ENCODE data around the gene PLEKHF1.

PLEKHF1 gene

DNA sequence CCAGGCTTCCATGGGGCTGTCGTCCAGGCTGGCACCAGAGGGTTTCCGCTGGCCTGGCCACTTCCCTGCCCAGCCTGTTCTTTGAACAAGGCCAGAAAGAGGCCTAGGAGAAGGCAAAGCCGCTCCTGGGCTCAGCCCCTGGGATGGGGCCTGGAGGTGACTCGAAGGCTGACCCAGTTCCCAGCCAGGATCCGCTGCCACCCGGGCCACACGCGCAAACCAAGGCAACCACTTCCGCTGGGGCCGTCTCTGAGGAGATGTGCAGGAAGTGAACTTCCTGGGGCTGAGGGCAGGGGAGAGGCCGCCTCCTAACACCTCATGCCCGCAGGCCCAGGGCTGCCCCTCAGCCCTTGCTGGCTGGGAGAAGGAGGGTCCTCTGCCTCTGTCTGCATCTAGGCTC lies 15.2 kb downstream of the PLEKHF1 start:
- DNase-seq: peak; percentile 84

DNA sequence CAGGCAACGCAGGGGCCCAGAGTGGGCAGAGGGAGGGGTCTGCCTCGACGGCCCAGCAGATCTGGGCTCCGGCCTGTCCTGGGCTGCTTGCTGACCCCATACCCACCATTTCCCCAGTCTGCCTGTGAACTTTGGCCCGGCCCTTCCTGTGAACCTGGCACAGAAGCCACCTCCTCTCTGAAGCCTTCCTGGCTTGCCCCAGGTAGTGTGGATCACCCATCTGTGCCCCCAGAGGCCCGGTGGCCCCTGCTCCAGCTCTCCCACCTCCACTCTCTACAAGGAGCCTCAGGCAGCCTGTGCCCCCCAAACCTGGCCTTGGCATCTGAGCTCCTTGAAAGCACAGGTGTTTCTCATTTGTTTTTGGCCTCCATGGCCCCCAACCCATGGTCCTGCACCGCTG lies 15.7 kb downstream of the PLEKHF1 start:
- DNase-seq: no peak

DNA sequence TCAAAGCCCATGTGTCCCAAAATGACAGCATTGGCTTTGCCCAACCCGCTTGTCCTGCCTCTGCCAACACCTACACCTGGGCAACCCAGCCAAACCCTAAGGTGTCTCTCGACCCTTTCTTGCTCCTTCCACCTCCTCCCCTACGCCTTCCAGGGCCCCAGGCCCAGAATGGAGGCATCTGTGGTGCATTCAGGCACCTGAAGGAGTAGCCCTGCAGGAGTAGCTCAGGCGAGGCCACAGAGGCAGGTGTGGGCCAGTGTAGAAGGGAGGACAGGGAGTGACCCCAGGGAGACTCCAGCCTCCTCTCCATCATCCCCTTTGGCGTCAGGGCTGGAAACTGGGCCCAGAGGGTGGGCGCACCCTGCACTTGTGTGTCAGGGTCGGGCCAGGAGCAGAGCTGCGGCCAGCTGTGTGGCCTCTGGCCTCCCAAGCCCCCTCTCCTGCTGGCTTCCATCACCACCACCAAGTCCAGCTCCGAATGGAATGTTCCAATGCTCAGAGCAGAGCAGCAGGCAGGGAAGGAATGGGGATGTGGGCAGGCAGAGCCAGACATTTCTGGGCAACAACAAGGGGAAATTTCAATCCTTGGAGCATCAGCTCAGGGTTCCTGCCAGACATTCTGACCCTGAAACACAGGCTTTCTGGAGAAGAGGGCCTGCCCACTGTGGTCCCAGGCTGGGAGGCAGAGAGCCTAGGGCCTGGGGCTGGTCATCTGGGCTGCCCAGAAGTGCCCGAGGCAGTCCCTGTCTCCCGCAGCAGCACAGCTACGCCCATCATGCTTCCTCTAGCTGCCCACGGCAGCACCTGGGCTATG lies 16.4 kb downstream of the PLEKHF1 start:
- DNase-seq: no peak

DNA sequence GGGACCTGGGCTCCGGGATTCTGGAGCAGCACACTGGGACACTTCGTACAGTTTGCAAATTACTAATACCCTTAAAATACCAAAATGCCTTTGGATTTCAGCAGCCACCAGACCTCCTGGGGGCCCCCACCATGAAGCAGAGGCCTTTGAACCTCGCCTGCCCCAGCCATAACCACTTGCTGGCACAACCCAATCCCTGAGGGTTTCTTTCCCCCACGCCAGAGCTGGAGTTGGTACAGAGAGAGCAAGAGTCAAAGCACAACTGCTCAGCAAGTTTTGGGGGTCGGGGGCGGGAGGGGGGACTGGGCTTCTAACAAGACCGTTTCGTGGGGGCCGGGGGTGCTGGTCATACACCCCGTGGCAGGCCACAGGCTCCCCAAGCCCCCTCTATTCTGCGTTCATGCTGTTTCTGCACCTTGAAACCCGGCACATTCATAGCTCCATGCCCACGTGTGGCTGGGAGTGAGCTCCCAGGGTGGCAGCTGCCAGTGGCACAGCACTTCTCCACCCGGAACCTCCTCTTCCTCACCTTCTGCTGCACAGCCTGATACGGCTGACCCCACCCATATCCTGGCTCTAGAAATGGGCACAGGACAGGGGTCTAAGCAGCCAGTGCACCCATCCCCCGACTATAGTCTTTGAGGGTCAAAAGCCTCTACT lies 17.1 kb downstream of the PLEKHF1 start:
- no peak for DNase-seq

DNA sequence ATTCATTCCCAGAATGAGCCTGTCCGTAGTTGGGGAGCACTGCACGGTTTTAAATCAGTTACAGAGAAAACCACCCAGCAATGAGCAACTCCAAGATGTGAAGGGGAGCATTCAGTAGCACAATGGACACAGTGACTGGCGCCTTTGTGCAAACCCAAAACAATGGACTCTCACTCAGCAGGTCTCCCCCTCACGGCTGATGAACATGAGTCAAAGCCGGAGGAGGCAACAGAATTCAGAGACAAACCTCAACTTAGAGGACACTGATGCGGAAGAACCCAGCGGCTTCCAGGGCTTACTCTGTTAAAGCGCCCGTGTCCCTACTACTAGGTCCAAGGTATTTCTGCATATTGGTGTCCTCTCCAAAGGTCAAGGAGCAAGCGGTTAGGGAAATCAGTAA lies 17.7 kb downstream of the PLEKHF1 start:
- DNase-seq: no peak

DNA sequence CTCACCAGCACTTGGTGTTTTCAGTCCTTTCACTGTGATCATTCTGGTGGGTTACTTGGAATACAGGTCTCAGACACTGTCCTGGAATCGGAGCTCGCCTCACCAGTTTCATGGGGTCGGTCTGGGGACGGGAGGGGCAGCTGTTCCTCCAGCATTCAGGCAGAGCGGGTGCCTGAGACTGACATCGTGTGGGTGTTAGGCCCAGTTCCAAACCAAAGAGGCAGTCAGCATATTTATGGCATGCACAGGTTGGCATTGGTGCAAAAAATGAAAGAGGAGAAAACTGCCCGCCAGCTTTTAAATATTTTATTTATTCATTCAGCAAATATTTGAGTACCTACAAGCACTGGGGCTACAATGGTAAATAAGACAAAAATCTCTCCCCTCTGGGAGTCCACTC lies 20.1 kb downstream of the PLEKHF1 start:
- DNase-seq: no peak

DNA sequence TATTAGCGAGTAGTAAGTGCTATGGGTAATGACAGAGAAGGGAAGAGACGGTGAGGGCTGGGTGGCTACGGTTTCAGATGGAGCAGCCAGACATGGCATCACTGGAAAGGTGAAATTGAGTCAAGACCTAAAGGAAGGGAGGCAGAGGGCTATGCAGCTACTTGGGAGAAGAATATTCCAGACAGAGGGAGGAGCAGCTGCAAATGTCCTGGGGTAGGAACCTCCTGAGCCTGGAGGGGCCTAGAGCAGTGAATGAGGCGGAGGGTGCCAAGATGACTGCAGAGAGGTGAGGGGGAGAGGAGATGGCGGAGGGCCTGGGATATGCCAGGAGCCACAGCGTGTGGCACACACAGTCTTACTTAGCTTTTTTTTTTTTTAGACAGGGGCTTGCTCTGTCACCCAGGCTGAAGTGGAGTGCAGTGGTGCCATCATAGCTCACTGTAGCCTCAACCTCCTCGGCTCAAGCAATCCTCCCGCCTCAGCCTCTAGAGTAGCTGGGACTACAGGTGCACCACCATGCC lies 21.1 kb downstream of the PLEKHF1 start:
- DNase-seq: no peak

DNA sequence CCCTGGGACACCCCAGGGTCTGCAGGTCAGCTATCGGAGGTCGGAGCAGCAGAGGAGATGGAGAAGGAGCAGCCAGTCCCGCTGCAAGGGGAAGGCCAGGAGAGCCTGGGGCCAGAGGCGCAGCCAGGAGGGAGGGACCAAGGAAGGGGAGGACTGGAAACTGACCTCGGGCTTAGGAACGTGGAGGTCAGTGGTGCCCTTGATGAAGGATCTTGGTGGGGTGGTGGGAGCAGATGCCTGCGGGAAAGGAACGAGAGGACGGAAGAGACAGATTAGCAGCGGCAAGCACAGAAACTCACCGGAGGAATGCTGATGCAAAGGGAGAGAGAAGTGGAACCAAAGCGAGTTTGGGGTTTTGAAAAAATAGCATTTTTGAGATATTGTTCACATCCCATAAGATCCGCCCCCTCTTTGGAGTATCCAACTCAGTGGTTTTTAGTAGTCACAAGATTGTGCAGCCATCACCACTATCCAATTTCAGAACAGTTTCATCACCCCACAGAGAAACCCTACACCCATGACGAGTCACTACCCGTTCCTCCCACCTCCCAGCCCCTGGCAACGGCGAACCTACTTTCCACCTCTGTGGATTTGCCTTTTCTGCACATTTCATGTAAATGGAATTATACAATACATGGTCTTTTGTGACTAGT lies 22.1 kb downstream of the PLEKHF1 start:
- DNase-seq: no peak

DNA sequence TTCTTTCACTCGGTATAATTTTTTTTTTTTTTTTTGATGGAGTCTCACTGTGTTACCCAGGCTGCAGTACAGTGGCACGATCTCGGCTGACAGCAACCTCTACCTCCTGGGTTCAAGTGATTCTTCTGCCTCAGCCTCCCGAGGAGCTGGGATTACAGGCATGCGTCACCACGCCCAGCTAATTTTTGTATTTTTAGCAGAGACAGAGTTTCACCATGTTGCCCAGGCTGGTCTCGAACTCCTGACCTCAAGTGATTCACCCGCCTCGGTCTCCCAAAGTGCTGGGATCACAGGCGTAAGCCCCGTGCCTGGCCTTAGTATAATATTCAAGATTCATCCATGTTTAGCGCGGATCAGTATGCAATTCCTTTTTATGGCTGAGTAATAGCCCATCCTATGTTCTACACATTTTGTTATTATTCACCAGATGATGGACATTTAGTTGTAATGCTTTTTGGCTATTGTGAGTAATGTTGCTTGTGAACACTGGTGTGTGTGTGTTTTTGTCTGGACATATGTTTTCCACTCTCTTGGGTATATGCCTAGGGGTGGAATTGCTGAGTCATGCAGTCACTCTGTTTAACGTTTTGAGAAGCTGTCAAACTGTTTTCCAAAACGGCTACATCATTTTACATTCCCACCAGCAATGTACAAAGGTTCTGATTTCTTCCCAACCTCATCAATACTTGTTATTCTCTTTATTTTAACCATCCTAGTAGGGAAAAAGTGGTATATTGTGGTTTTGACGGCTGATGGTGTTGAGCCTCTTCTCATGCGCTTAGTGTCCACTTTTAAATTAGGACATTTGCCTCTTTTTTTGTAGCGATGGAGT lies 22.9 kb downstream of the PLEKHF1 start:
- no peak for DNase-seq

DNA sequence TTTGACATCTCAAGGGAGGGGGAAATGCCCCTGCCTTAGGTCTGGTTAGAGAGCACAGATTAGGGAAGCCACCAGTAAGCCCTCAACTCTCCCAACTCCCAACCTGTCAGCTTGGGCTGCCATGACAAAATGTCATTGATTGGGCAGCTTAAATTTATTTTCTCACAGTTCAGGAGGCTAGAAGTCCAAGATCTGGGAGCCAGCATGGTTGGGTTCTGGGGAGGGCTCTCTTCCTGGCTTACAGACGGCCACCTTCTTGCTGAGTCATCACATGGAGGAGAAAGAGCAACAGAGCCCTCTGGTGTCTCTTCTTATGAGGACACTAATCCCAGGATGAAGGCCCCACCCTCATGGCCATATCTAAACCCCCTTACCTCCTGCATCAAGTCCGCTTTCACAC lies 25.6 kb downstream of the PLEKHF1 start:
- peak; percentile 80 for DNase-seq

DNA sequence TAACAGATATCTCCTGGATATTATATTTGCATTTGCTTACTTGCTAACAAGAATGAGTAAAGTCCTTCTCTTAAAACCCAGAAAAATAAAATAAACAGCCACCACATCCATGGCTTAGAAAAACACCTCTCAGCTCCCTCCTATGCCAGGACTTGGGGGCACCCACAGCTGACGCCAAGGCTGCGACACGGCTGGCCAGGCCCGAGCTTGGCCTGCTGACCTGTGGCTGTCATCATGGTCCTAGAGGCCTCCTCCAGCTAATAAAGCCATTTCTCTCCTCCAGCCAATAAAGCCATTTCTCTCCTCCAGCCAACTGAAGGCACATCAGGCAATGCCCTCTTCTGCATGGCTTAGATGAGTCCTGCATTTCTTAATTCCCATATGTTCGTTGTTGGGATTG lies 28.9 kb downstream of the PLEKHF1 start:
- no peak for DNase-seq

DNA sequence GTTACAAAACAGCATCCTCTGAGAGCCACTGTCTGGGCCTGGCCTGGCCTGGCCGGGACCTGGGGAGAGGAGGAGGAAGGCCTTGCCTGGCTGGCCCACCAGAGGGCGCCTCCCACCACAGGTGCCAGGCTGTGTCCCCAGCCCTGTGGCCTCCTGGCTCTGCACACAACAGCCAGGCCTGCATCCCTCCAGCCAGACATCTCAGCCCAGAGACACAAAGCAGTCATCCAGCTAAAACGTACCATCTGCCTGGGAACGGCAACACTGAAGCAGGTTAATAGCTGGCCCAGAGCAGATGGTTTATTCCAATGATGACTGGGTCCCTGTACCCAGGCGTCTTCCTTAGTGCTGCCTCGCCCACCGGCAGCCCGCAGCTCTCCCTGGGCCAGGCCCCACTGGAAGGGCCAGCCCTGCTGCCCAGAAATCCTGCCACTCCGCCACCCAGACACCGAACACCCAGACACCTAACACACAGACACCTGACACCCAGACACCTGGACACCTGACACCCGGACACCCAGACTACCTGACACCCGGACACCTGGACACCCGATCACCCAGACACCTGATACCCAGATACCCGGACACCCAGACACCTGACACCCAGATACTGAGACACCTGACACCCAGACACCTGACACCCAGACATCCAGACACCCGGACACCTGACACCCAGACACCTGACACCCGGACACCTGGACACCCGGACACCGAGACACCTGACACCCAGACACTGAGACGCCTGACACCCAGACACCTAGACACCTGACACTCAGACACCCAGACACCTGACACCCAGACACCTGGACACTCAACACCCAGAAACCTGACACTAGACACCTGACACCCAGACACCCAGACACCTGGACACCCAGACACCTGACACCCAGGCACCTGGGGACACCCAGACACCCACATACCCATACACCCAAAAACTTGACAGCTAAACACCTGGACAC lies 29.7 kb downstream of the PLEKHF1 start:
- DNase-seq: peak; percentile 83

DNA sequence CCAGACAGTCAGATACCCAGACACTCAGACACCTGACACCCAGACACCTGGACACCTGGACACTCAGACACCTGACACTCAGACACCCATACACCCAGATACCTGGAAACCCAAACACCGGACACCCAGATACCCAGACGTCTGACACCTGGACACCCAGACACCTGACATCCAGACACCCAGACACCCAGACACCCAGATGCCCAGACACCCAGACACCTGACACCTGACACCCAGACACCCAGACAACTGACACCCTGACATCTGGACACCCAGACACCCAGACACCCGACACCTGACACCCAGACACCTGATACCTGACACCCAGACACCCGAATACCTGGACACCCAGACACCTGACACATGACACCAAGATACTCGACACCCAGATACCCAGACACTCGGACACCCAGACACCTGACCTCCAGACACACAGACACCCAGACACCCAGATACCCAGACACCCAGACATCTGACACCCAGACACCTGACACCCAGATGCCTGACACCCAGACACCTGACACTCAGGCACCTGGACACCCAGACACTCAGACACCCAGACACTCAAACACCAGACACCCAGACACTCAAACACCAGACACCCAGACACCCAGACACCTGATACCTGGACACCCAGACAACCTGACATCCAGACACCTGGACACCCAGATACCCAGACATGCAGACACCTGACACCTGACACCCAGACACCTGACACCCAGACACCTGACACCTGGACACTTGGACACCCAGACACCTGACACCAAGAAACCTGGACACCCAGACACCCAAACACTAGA lies 30.7 kb downstream of the PLEKHF1 start:
- DNase-seq: peak; percentile 16

DNA sequence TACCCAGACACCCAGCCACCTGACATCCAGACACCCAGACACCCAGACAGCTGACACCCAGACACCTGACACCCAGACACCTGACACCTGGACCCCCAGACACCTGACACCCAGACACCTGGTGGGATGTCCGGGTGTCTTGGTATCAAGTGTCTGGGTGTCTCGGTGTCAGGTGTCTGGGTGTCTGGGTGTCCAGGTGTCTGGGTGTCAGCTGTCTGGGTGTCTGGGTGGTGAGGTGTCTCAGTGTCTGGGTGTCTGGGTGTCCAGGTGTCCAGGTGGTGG lies 31.2 kb downstream of the PLEKHF1 start:
- no peak for DNase-seq

DNA sequence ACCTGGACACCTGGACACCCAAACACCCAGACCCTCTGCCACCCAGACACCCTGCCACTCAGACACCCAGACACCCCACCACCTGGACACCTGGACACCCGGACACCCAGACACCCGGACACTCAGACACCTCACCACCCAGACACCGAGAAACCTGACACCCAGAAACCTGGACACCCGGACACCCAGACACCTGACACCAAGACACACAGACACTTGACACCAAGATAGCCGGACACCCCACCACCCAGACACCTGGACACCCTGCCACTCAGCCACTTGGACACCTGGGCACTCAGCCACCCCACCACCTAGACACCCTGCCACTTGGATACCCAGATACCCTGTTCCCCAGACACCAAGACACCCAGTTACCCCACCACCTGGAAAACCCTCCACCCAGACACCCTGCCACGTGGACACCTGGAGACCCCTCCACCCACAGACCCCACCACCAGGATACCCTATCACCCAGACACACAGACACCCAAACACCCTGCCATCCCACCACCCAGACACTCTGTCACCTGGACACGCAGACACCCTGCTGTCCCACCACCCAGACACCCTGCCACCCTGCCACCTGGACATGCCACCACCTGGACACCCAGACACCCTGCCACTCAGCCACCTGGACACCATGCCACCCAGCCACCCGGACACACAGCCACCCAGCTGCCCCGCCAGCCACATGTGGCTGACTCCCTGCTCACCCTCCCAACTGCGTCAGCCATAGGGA lies 32.4 kb downstream of the PLEKHF1 start:
- DNase-seq: no peak

DNA sequence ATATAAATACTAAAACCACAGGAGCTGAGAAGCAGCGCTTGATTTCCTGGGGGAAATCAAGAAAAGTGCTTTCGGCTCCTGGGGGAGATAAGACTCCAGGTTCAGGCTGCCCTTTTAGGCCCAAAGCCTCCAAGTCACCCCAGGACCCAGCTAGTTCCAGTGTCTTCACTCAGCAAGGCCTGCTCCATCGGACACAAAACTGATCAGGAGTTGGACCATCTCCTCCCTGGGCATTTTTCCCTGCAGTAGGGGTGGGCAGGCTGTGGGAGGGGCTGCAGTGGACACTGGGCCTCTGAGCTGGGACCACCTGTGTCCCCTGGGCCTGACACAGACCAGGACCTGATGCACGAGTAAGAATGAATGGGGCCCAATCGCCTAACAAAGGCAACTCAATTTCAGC lies 34.6 kb downstream of the PLEKHF1 start:
- DNase-seq: no peak

DNA sequence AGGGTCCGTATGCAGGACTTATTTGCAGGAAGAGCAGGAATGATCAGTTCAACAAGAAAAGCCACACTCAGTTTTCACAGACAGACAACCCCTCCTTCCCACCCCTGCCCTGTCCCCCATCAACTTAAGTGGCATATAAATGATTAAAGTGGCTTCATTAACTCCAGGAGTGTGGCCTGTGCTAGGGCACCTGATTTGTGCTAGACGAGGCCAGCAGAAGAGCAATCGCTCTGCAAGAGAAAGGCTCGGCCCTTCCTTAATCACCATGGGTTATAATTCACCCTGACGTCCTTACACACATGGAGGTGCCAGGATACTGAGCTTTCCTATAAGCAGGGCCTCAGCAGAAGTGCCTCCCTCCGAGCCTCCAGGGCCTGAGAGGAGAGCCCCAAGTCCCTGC lies 35.2 kb downstream of the PLEKHF1 start:
- DNase-seq: no peak

DNA sequence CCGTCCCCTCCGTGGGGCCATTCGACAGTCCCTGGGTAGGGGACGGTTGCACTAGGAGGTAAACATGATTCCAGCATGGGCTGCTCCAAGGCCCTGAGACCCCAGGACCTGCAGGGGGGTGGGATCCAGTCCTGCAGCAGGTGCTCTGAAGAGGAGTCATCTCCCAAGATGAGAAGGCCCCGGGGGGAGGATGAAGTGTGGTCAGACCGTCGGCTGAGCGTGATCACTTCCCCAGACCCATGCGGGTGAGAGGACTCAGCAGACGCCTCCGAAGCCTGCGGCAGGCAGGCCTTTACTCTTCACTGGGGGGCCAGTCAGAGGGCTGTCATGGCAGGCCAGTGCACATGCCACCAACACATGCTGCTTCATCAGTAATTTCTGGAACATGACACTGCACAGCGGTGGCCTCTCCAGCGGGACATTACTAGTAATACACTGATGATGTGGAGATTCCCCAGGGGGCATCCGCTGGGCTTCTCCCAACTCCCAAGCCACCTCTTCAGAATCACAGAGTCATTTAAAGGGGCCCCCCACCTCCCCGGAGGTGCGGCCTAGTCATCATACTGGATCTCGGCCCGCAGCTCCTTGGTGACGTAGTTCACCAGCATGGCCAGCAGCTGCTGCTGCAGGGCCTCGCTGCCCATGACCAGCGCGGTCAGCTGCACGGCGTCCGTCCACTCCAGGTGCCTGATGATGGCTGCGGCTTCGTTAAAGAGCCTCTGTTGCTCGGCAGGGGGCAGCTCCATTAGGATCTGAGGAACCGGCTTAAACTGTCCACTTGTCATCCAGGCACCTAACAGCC lies 37.1 kb downstream of the PLEKHF1 start:
- DNase-seq: no peak

DNA sequence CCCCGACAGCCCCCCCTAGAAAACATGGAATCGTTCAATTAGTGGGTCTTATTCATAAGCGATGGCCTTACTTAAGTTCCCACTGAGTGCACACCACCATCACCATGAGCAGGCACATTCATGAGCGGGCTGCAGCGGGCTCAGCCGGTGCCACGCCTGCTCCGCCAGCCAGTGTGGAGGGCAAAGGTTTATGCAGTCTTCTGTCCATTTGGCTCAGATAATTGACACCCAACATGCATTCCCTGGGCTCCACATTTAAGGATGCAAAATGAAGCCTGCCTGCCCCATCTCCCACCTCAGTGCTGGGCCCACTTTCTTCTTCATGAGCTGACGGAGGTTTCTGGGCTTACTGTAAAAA lies 37.7 kb downstream of the PLEKHF1 start:
- DNase-seq: no peak

All from CD4-positive, alpha-beta T cell treated with Interleukin-17A for 1 hour (primary cell).